ENCODE measurements around the gene CDIPT.

CDIPT gene

GRCh38 chr16:29809031-29809747 is 53.8 kb downstream of the CDIPT start:
- no peak for DNase-seq

Data from activated naive CD4-positive, alpha-beta T cell (primary cell).